ENCODE measurements around the gene CFAP126.

GRCh38 chr1:161364332-161364731 lies 3.3 kb downstream of the CFAP126 start:
- no peak for TF ChIP-seq CTCF (conservative IDR thresholded peaks at IDR 0.05 in 1 of 2, IDR thresholded peaks at IDR 0.05 in 1 of 2; ENCODE audit: extremely low read depth in 1 of 2, insufficient read depth in 1 of 2, low read depth in 1 of 2, low read length in 2 of 2)
- no peak for TF ChIP-seq EZH2 (IDR thresholded peaks at IDR 0.05; ENCODE audit: borderline replicate concordance, low read length)

Data from mammary epithelial cell (primary cell).